K562 (cell line): ENCODE results near the gene VSTM1. TPM values are rescaled to one million over a fixed set of nuclear protein-coding genes. Genes with fewer than 3 reads are reported as not detected.

Experiments used
- ATAC-seq: fragments of 200-7000 bp; cut with Tn5 transposase; 3 replicates; pipeline ENCODE4 v1.9.1; 2020; ENCODE audit warnings: moderate library complexity
- BruUV-seq: library from RNA; stranded (reverse); fragments of 400-500 nt; replicated peaks from 2 replicates; lab custom pipeline; 2021; lab: Mats Ljungman, UMichigan
- CTCF ChIA-PET: fragments of 300-600 bp; formaldehyde crosslinking; extraction: SDS; loops from one replicate; lab custom pipeline; 2021; ENCODE audit warnings: low intra/inter-chr PET ratio; lab: Yijun Ruan, JAX
- POLR2A ChIA-PET: fragments of 300-600, 350-650 bp; sonication (Branson Sonifier 250); formaldehyde crosslinking; extraction: SDS; loops from one replicate; lab custom pipeline; 2021; ENCODE audit warnings: antibody characterized with exemption, inconsistent platforms; lab: Yijun Ruan, JAX
- DNase-seq, 4 experiments: peaks; one replicate each; pipeline versions ENCODE4 v3.0.0 to v3.0.0-alpha.2; 2011 to 2018; ENCODE audit warnings: low spot score in 3 of 4, mixed read lengths in 3 of 4; ENCODE audit errors: extremely low read depth in 1 of 4
- FAIRE-seq: peaks from 2 replicates; lab custom pipeline; 2011; peaks lifted over from hg19 to GRCh38; lab: Jason Lieb, UNC
- H2AFZ ChIP-seq: 2 replicates; pipeline ENCODE4 v1.6.0; 2011; ENCODE audit warnings: low read depth, low read length, control low read depth, inconsistent platforms
- H3K27ac ChIP-seq: fragments of 200-600 bp; 3 replicates; pipeline ENCODE4 v1.8.0; 2011; ENCODE audit warnings: low read depth, mild to moderate bottlenecking, control low read depth, inconsistent platforms, low read length, moderate library complexity, mixed read lengths; ENCODE audit errors: extremely low read depth
- H3K27me3 ChIP-seq, 2 experiments: fragments of 300-600 bp in 1 of 2; 2 replicates in 1 of 2; 3 replicates in 1 of 2; pipeline versions ENCODE4 v1.6.0 to v1.8.0; 2011; ENCODE audit warnings: inconsistent platforms in 2 of 2, low read length in 2 of 2, mild to moderate bottlenecking in 1 of 2, mixed read lengths in 1 of 2, moderate library complexity in 1 of 2; ENCODE audit not compliant: control insufficient read depth in 2 of 2, insufficient read depth in 2 of 2
- H3K36me3 ChIP-seq: fragments of 300-600 bp; 3 replicates; pipeline ENCODE4 v1.8.0; 2011; ENCODE audit warnings: mild to moderate bottlenecking, low read length, inconsistent platforms; ENCODE audit not compliant: control insufficient read depth, insufficient read depth
- H3K4me1 ChIP-seq, 2 experiments: fragments of 200-600 bp in 1 of 2; replicated peaks in 1 of 2; 2 replicates in 1 of 2; 3 replicates in 1 of 2; pipeline versions ENCODE4 v1.5.1 to v1.8.0; 2011; ENCODE audit warnings: inconsistent platforms in 2 of 2, low read length in 2 of 2, mild to moderate bottlenecking in 1 of 2, mixed read lengths in 1 of 2, moderate library complexity in 1 of 2; ENCODE audit not compliant: control insufficient read depth in 2 of 2, insufficient read depth in 2 of 2
- H3K4me2 ChIP-seq: 2 replicates; pipeline ENCODE4 v1.6.1; 2011; ENCODE audit warnings: low read length, control low read depth, inconsistent platforms, mixed read lengths; ENCODE audit not compliant: insufficient read depth
- H3K4me3 ChIP-seq: fragments of 200-600 bp; sonication (generic), shearing (Covaris generic); 2 replicates; pipeline ENCODE4 v1.5.1; 2016; ENCODE audit warnings: control low read depth, inconsistent platforms
- H3K79me2 ChIP-seq: fragments of 200-600 bp; 3 replicates; pipeline ENCODE4 v1.8.0; 2011; ENCODE audit warnings: low read length, inconsistent platforms; ENCODE audit not compliant: control insufficient read depth, insufficient read depth
- H3K9ac ChIP-seq, 2 experiments: 2 replicates each; pipeline versions ENCODE4 v1.6.0 to v1.6.1; 2011; ENCODE audit warnings: low read depth in 2 of 2, low read length in 2 of 2, control low read depth in 1 of 2, inconsistent platforms in 1 of 2, mild to moderate bottlenecking in 1 of 2, mixed read lengths in 1 of 2; ENCODE audit not compliant: insufficient read depth in 1 of 2
- H3K9me1 ChIP-seq: one replicate; pipeline ENCODE4 v1.6.0; 2011; ENCODE audit warnings: inconsistent platforms, mild to moderate bottlenecking, low read length, moderate library complexity; ENCODE audit not compliant: control insufficient read depth, insufficient read depth
- H3K9me3 ChIP-seq: replicated peaks from 2 replicates; pipeline ENCODE4 v1.5.1; 2011; ENCODE audit warnings: low read depth, low read length, inconsistent platforms; ENCODE audit not compliant: control insufficient read depth, insufficient read depth
- H4K20me1 ChIP-seq: replicated peaks from 2 replicates; pipeline ENCODE4 v1.6.1; 2011; ENCODE audit warnings: low read length, inconsistent platforms, mixed read lengths; ENCODE audit not compliant: control insufficient read depth, insufficient read depth
- FUS ChIP-seq: fragments of 200-400 bp; formaldehyde crosslinking; optimal IDR thresholded peaks from 2 replicates; pipeline ENCODE3; 2017; ENCODE audit warnings: low read depth, low read length
- NFRKB ChIP-seq: fragments of 450-650 bp; IDR thresholded peaks from 2 replicates; pipeline ENCODE4 v1.6.1; 2016; ENCODE audit warnings: low read depth
- POLR2AphosphoS2 ChIP-seq: IDR thresholded peaks from 2 replicates; pipeline ENCODE4 v1.6.1; 2012; ENCODE audit warnings: low read length, improper control_type of control experiment
- SMAD3 ChIP-seq: fragments of 450-650 bp; formaldehyde crosslinking; conservative IDR thresholded peaks from 2 replicates; pipeline ENCODE4 v1.4.0; 2020; ENCODE audit warnings: mild to moderate bottlenecking
- WHSC1 ChIP-seq: IDR thresholded peaks from one replicate; pipeline ENCODE4 v1.6.1; 2012; ENCODE audit warnings: low read length, control low read depth, inconsistent platforms
- WGBS: fragments of 100-300 bp; shearing (Covaris generic); methylation state at CpG from one replicate; pipeline ENCODE4 v1.1.6; 2016; ENCODE audit warnings: low coverage, mixed read lengths; ENCODE audit not compliant: insufficient coverage; ENCODE audit errors: missing lambda C conversion rate; 5-methylcytosine and 5-hydroxymethylcytosine counted together
- in situ Hi-C: fragments of 300-500 bp; cut with MboI; formaldehyde crosslinking; loops from 4 replicates; pipeline ENCODE4 v1.15.0; 2018; ENCODE audit warnings: inconsistent platforms, mixed read lengths
- intact Hi-C: fragments of 100-400 bp; cut with micrococcal nuclease; formaldehyde crosslinking; loops from 2 replicates; pipeline ENCODE4 v1.14.2; 2022
- polyA plus RNA-seq, 8 experiments: library from polyadenylated mRNA; depleted of rRNA in 4 of 8; stranded (reverse) in 5 of 8; unstranded in 3 of 8; fragments of >200 nt; fragmentation: Nextera tagmentation in 2 of 8; fragmentation: Illumina TruSeq in 1 of 8; extraction: Ambion mirVana in 2 of 8; extraction: Trizol in 1 of 8; gene quantifications; 2 replicates each; pipeline versions ENCODE4 v1.2.1 to v1.2.3, GENCODE V29; 2011 to 2014; ENCODE audit warnings: inconsistent platforms in 1 of 8, missing spikeins in 1 of 8
- total RNA-seq, 7 experiments: library from RNA; depleted of rRNA in 6 of 7; stranded (reverse); fragments of >200 nt in 6 of 7; fragmentation: Illumina TruSeq in 2 of 7; extraction: Trizol in 2 of 7; gene quantifications; 2 replicates each; pipeline versions ENCODE4 v1.2.1 to v1.2.3, GENCODE V29; 2011 to 2021; ENCODE audit warnings: low replicate concordance in 1 of 7
- TF ChIP-seq, protein P1 (sequence below): IDR thresholded peaks from 3 replicates; pipeline ENCODE4 v1.6.1; 2011; ENCODE audit warnings: borderline replicate concordance, mild to moderate bottlenecking, moderate library complexity; ENCODE audit not compliant: insufficient read length; ENCODE audit errors: extremely low read depth
- TF ChIP-seq, protein P2 (sequence below): sonication (generic); formaldehyde crosslinking; IDR thresholded peaks from 2 replicates; pipeline ENCODE4 v1.8.1; 2022; ENCODE audit warnings: missing genetic modification reagents
- TF ChIP-seq, protein P3 (sequence below): fragments of 450-650 bp; formaldehyde crosslinking; IDR thresholded peaks from 2 replicates; pipeline ENCODE4 v1.4.0; 2022; ENCODE audit warnings: mild to moderate bottlenecking, moderate library complexity

The VSTM1 gene
- total and polyA plus RNA-seq, 9 of the 15 experiments (the other 6 are each of a cell fraction or from before 2014, with no cell fraction given): not detected

DNA sequence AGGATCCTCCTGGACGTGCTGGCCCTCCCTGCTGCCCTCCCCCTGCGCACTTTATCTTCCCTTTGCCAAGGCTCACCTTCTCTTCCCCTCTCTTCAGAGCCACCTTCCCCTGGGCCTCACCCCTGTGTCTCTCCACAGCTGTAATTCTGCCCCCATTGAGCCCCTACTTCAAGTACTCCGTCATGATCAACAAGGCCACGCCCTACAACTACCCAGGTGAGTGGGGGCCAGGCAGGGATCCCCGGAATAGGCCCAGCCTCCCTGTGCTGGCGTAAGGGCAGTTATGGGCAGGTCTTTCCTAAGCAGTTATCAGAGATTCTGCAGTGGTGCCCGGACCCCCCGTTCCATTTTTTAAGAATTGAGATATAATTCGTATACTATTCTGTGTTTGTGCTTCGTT lies 42.1 kb upstream of the VSTM1 start:
- Histone ChIP-seq H3K9me1 (no peaks in the 10 kb centered on the region), H3K9me3 (no peaks in the 10 kb centered on the region), H3K4me2 (no peak overlapping the region), H3K27ac (no peak overlapping the region), H3K27me3 (no peaks in the 10 kb centered on the region), H3K4me1 (peaks cover 0 to 31% of the 10 kb centered on the region in 2 experiments; a peak in 3 of 5 replicates)
- POLR2A ChIA-PET: no interaction called here
- ATAC-seq (no peak), FAIRE-seq (no peak)
- intact Hi-C loops: no loop called here
- 87% methylated on average over 10 of the region's 10 CpGs for WGBS
- TF ChIP-seq NFRKB (no peak), POLR2AphosphoS2 (no peak), FUS (no peak), SMAD3 (no peak), WHSC1 (no peak)
- TF ChIP-seq, protein P1, sequence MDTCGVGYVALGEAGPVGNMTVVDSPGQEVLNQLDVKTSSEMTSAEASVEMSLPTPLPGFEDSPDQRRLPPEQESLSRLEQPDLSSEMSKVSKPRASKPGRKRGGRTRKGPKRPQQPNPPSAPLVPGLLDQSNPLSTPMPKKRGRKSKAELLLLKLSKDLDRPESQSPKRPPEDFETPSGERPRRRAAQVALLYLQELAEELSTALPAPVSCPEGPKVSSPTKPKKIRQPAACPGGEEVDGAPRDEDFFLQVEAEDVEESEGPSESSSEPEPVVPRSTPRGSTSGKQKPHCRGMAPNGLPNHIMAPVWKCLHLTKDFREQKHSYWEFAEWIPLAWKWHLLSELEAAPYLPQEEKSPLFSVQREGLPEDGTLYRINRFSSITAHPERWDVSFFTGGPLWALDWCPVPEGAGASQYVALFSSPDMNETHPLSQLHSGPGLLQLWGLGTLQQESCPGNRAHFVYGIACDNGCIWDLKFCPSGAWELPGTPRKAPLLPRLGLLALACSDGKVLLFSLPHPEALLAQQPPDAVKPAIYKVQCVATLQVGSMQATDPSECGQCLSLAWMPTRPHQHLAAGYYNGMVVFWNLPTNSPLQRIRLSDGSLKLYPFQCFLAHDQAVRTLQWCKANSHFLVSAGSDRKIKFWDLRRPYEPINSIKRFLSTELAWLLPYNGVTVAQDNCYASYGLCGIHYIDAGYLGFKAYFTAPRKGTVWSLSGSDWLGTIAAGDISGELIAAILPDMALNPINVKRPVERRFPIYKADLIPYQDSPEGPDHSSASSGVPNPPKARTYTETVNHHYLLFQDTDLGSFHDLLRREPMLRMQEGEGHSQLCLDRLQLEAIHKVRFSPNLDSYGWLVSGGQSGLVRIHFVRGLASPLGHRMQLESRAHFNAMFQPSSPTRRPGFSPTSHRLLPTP: no peak
- TF ChIP-seq, protein P2, sequence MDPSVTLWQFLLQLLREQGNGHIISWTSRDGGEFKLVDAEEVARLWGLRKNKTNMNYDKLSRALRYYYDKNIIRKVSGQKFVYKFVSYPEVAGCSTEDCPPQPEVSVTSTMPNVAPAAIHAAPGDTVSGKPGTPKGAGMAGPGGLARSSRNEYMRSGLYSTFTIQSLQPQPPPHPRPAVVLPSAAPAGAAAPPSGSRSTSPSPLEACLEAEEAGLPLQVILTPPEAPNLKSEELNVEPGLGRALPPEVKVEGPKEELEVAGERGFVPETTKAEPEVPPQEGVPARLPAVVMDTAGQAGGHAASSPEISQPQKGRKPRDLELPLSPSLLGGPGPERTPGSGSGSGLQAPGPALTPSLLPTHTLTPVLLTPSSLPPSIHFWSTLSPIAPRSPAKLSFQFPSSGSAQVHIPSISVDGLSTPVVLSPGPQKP: no peak
- TF ChIP-seq, protein P3, sequence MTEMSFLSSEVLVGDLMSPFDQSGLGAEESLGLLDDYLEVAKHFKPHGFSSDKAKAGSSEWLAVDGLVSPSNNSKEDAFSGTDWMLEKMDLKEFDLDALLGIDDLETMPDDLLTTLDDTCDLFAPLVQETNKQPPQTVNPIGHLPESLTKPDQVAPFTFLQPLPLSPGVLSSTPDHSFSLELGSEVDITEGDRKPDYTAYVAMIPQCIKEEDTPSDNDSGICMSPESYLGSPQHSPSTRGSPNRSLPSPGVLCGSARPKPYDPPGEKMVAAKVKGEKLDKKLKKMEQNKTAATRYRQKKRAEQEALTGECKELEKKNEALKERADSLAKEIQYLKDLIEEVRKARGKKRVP (CRISPR knock-in tag): no peak
- TF ChIP-seq, all 486 proteins: peak for 0
- CTCF ChIA-PET: no interaction called here
- Histone ChIP-seq H3K79me2 (peaks cover 24% of the 10 kb centered on the region), H4K20me1 (peaks cover 3% of the 10 kb centered on the region; the same call in 1 of the 2 replicates), H3K4me3 (no peak overlapping the region), H3K36me3 (peaks cover 63% of the 10 kb centered on the region; the same call in 2 of the 3 replicates), H2AFZ (no peak overlapping the region), H3K9ac (no peak overlapping the region)
- DNase-seq: peak in 2 of 4 experiments; percentile 5 to 13
- no TSS peak for BruUV-seq
- in situ Hi-C loops: no loop called here
